Measurements from ENCODE around the gene PLA2G1B. TPM values are rescaled to one million over a fixed set of nuclear protein-coding genes. Genes with fewer than 3 reads are reported as not detected.

The PLA2G1B gene
- total and polyA plus RNA-seq, 2 of the 13 experiments (the other 11 are each of a cell fraction or from before 2014, with no cell fraction given) = 0.33 to 1.4 TPM

GRCh38 chr12:120332523-120332922, 4.9 kb upstream of the PLA2G1B start:
- H3K27me3 ChIP-seq (ENCODE audit: control insufficient read depth in 1 of 2, insufficient read depth in 2 of 2, low read length in 2 of 2) = 0 out of 5 replicates have a peak, but pooled peaks cover 0 to 2% of the 10 kb centered on the region in 2 experiments
- intact Hi-C loops (cut with micrococcal nuclease; ENCODE audit: unreplicated experiment) (no loop called here), in situ Hi-C loops (cut with HindIII; ENCODE audit: extremely low pct_ligation_motif_present, low pct_unique_long_range_greater_than_20kb) (no loop called here)
- H4K20me1 ChIP-seq (ENCODE audit: insufficient read depth, low read length) = no peaks in the 10 kb centered on the region
- peak overlapping the region; percentile 71; the same call in 1 of the 2 replicates for H3K4me2 ChIP-seq (ENCODE audit: low read depth, low read length)
- H2AFZ ChIP-seq (ENCODE audit: low read length) = no peak overlapping the region
- ATAC-seq = peak; percentile 26
- POLR2A ChIA-PET = interaction anchor here (0.5 to 2.2 kb wide), 3 partner anchors 11 to 41 kb away, joined by 4 to 8 read pairs (median 8); partner anchors contain the start of gene RNU4-2
- no peak overlapping the region for H3K27ac ChIP-seq (ENCODE audit: extremely low read length, insufficient read depth, low read length)
- TF ChIP-seq ZNF550 (CRISPR knock-in tag; IDR thresholded peaks at IDR 0.05; ENCODE audit: borderline replicate concordance) = no peak
- no peak for TF ChIP-seq ZNF253 (CRISPR knock-in tag; IDR thresholded peaks at IDR 0.05; ENCODE audit: borderline replicate concordance)
- TF ChIP-seq NCOA2 (CRISPR knock-in tag; IDR thresholded peaks at IDR 0.05) = no peak
- TF ChIP-seq GPBP1L1 (CRISPR knock-in tag; IDR thresholded peaks at IDR 0.05) = no peak
- no peak for TF ChIP-seq SAP130 (CRISPR knock-in tag; IDR thresholded peaks at IDR 0.05; ENCODE audit: low read depth)
- TF ChIP-seq MYNN (CRISPR knock-in tag; IDR thresholded peaks at IDR 0.05; ENCODE audit: low read depth) = no peak
- TF ChIP-seq ZNF101 (CRISPR knock-in tag; IDR thresholded peaks at IDR 0.05; ENCODE audit: borderline replicate concordance, low read depth) = no peak
- no peak for TF ChIP-seq ZNF572 (CRISPR knock-in tag; IDR thresholded peaks at IDR 0.05)
- TF ChIP-seq RFX1 (IDR thresholded peaks at IDR 0.05) = no peak
- TF ChIP-seq SMARCE1 (IDR thresholded peaks at IDR 0.05; ENCODE audit: borderline replicate concordance) = no peak
- TF ChIP-seq EEA1 (CRISPR knock-in tag; IDR thresholded peaks at IDR 0.05; ENCODE audit: borderline replicate concordance) = no peak
- no TSS peak for BruUV-seq (replicated peaks)
- no peaks in the 10 kb centered on the region for H3K36me3 ChIP-seq (replicated peaks in 1 of 2; ENCODE audit: control insufficient read depth in 1 of 2, insufficient read depth in 2 of 2, low read length in 2 of 2)
- no peaks in the 10 kb centered on the region for H3K79me2 ChIP-seq (ENCODE audit: insufficient read depth, low read length)
- DNase-seq (ENCODE audit: low spot score) = no peak
- H3K4me1 ChIP-seq (ENCODE audit: insufficient read depth, low read length) = peaks cover 32% of the 10 kb centered on the region
- no peak overlapping the region for H3K9ac ChIP-seq (ENCODE audit: insufficient read depth, low read depth, low read length)
- CTCF ChIA-PET (ENCODE audit: low intra/inter-chr PET ratio, low total read pairs) = no interaction called here
- WGBS (ENCODE audit: low lambda C conversion rate) = 69% methylated on average over 6 of the region's 7 CpGs
- peaks cover 15% of the 10 kb centered on the region for H3K9me3 ChIP-seq (ENCODE audit: low read length)
- FAIRE-seq = no peak
- no peak overlapping the region for H3K4me3 ChIP-seq (replicated peaks in 1 of 3; ENCODE audit: insufficient read depth in 1 of 3, low read depth in 2 of 3, low read length in 3 of 3)
